Measurements from ENCODE around the gene SHC1. TPM values are rescaled to one million over a fixed set of nuclear protein-coding genes. Genes with fewer than 3 reads are reported as not detected.
A peak's percentile ranks its signal among the peaks of the same experiment; 100 is the strongest.

The SHC1 gene
- total and polyA plus RNA-seq, 8 donors: 120 to 148 (median 132) TPM

DNA sequence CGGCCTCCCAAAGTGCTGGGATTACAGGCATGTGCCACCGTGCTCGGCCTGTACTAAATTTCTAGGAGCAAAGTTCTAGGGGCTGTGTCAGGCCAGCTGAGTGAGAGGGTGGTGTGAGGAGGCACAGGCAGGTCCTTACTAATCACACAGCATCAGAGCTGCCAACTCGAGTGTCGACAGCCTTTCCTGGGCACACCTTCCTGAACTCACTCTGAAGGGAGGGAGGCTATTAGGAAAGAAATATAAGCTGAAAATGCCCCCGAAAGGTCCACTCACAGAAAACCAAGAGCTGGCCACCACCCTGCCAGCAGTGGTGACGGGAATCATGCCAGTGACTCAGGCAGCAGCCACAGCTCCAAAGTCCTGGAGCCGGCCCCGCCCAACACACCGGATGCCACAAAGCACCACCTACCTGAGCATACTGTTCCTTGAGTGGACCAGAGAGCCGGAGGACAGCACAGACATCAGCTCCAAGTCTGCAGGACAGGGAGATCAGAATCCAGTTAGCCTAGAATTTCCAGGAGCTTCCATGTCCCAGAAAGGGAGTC is 38.5 kb downstream of the SHC1 start:
- intact Hi-C loops (cut with DNase I): no loop called here
- H3K4me1 ChIP-seq: peaks cover 8 to 19% of the 10 kb centered on the region in 2 donors
- TF ChIP-seq, protein P1, sequence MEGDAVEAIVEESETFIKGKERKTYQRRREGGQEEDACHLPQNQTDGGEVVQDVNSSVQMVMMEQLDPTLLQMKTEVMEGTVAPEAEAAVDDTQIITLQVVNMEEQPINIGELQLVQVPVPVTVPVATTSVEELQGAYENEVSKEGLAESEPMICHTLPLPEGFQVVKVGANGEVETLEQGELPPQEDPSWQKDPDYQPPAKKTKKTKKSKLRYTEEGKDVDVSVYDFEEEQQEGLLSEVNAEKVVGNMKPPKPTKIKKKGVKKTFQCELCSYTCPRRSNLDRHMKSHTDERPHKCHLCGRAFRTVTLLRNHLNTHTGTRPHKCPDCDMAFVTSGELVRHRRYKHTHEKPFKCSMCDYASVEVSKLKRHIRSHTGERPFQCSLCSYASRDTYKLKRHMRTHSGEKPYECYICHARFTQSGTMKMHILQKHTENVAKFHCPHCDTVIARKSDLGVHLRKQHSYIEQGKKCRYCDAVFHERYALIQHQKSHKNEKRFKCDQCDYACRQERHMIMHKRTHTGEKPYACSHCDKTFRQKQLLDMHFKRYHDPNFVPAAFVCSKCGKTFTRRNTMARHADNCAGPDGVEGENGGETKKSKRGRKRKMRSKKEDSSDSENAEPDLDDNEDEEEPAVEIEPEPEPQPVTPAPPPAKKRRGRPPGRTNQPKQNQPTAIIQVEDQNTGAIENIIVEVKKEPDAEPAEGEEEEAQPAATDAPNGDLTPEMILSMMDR (IDR thresholded peaks at IDR 0.05): no peak
- no peaks in the 10 kb centered on the region for H3K27me3 ChIP-seq
- DNase-seq (peak in 2 of 4 donors; percentile 81 to 89), ATAC-seq (peak; percentile 38)
- no peaks in the 10 kb centered on the region for H3K9me3 ChIP-seq
- peak overlapping the region; percentile 33 to 41 for H3K27ac ChIP-seq
- no peak overlapping the region for H3K4me3 ChIP-seq
- peaks cover 0 to 38% of the 10 kb centered on the region in 2 donors for H3K36me3 ChIP-seq

DNA sequence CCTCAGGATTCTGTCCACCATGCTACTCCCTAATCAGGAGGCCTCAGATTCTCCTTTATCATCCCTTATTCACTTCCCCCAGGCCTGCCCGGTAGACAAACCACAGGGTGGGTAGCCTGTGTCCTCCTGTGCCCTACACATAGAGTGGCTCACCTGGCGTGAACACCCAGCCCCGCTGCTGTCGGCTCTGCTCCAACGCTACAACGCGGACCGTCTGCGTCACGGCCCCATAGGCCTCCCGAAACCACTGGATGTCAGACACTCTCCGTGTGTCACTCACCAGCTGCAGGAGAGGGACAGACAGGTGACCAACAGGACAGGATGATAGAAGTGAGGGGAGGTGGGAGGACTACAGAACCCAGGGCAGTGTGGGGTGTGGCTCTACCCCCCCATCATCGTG is 44.3 kb downstream of the SHC1 start:
- ATAC-seq: no peak
- TF ChIP-seq, protein P1 (IDR thresholded peaks at IDR 0.05): no peak
- peaks cover 0 to 87% of the 10 kb centered on the region in 2 donors for H3K36me3 ChIP-seq

DNA sequence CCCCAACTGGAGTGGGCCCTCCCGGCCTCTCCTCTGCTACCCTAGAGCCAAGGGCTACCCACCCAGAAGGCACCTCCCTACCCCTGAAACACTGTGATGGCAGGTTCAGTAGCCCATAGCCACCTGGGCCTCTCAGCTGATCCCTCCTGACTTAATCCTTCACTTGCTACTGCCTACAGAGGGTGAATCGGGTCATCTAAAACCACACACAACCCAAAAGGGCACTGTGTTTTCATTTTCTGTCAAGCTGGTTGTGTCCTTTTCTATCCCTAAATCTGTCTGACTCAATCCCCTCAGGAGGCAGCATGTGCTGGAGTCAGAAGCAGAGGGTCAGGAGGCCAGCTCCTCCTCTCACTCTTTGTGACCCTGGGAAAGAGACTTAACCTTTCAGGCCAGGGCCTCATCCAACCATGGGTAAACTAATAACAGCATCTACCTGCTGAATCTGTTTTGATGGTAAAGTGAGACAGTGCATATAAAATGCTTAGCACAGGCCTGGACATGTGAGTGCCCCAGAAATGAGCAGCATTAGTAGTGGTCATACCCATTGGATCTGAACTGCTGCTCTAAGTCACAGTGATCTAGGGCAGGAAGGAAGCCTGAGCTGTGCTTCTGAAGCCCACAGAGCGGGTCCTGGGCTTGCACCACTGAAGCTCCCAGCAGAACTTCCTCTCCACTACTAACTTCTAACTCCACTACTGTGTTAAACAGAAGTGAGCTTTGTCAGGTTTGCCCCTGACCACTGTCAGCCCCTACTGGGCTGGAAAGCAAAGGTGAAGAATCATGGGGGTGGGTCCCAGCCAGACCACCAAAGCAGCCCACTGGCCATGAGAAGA is 45.0 kb downstream of the SHC1 start:
- no peak overlapping the region for H3K4me3 ChIP-seq
- DNase-seq: no peak
- H3K27ac ChIP-seq: no peak overlapping the region
- TF ChIP-seq, protein P1 (IDR thresholded peaks at IDR 0.05): no peak
- no peaks in the 10 kb centered on the region for H3K27me3 ChIP-seq
- no peak for ATAC-seq
- intact Hi-C loops (cut with DNase I): no loop called here
- H3K36me3 ChIP-seq: peaks cover 0 to 82% of the 10 kb centered on the region in 2 donors
- H3K9me3 ChIP-seq: no peaks in the 10 kb centered on the region
- H3K4me1 ChIP-seq: no peaks in the 10 kb centered on the region

More for the DNA sequence above, 44.3 kb downstream of the SHC1 start:
- no peak overlapping the region for H3K27ac ChIP-seq
- intact Hi-C loops (cut with DNase I): no loop called here
- no peaks in the 10 kb centered on the region for H3K9me3 ChIP-seq
- DNase-seq: no peak
- H3K4me3 ChIP-seq: no peak overlapping the region
- no peaks in the 10 kb centered on the region for H3K4me1 ChIP-seq
- no peaks in the 10 kb centered on the region for H3K27me3 ChIP-seq

- Histone ChIP-seq H3K27me3 (no peaks in the 10 kb centered on the region), H3K36me3 (peaks cover 0 to 66% of the 10 kb centered on the region in 2 donors), H3K27ac (no peak overlapping the region), H3K9me3 (no peaks in the 10 kb centered on the region), H3K4me1 (no peaks in the 10 kb centered on the region), H3K4me3 (no peak overlapping the region)
- ATAC-seq (no peak), DNase-seq (no peak)
- intact Hi-C loops (cut with DNase I): no loop called here
- TF ChIP-seq, protein P1 (IDR thresholded peaks at IDR 0.05): no peak
Observed at GRCh38 chr1:154923695-154924094, 46.9 kb downstream of the SHC1 start.

- Histone ChIP-seq H3K4me1 (no peaks in the 10 kb centered on the region), H3K27ac (no peak overlapping the region), H3K36me3 (no peaks in the 10 kb centered on the region), H3K27me3 (no peaks in the 10 kb centered on the region), H3K9me3 (peaks cover 0 to 2% of the 10 kb centered on the region in 2 donors), H3K4me3 (no peak overlapping the region)
- DNase-seq (no peak), ATAC-seq (no peak)
- TF ChIP-seq, protein P1 (IDR thresholded peaks at IDR 0.05): no peak
- intact Hi-C loops (cut with DNase I): no loop called here
Observed at GRCh38 chr1:154913273-154913672, 57.3 kb downstream of the SHC1 start.

All from left lung (tissue), 10 donors.